NCI-H748 (cell line): Measurements from ENCODE around the gene PTPRT.

Source experiments
- DNase-seq: peaks from one replicate; lab custom pipeline; 2025; ENCODE audit not compliant: unreplicated experiment; lab: John Stamatoyannopoulos, UW

The PTPRT gene

DNA sequence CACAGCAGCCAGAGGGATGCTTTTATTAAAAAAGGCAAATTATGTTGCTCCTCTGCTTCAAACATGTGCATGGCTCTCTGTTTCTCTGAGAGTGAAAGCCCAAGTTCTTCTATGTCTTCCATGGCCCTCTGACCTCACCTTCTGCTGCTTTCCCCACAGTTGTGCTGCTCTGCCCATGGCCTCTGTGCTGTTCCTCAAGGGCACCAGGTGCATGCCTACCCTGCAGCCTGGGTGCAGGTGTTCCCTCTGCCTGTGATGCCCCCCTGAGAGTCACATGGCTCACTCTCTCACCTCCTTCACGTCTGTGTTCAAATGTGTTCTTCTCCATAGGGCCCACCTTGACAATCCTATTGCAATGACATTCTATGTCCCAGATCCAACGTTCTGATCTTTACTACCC lies 1094.5 kb downstream of the PTPRT start:
- DNase-seq: no peak

DNA sequence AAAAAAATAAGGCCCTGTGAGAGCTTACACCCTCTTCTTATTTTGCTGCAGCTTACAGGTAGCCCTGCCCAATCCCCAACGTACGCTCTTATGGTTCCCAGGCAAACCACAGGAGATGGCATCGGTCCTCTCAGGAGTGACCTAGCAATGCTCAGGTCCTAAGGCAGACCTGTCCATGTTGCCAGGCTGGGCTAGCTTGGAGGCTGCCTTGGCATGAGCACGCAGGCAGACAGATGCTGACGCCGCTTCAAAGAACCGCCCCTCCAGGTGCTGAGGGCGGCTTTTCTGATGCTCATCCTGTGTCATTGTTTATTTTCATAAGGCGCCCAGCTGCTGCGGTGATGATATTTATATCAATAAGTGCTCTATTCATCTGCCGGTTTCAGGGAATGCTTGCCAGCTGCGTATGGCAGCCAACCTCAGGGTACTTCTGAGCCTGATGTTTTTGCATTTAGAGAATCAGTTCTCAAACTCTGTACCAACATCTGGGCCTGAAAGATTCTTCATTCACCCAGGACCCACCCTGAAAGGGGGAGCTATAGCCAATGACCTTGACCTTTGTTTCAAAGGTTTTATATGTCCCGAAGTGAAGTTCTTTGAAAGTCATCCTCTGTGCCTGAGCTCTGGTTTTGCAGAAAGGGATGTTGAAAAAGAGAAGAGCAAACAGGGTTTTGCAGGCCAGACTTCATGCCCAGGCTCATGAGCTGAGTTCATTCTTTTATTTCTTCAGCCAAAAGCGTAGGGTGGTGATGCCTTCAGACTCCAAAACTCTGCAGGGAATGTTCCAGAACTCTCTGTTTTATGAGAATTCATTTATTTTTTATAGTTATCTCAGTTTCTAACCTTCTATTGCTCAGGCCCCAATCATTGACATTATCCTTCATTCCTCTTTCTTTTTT lies 1095.9 kb downstream of the PTPRT start:
- DNase-seq: peak; percentile 94

- DNase-seq: no peak
These were observed 1096.7 kb downstream of the PTPRT start for GRCh38 chr20:42093041-42093440.

DNA sequence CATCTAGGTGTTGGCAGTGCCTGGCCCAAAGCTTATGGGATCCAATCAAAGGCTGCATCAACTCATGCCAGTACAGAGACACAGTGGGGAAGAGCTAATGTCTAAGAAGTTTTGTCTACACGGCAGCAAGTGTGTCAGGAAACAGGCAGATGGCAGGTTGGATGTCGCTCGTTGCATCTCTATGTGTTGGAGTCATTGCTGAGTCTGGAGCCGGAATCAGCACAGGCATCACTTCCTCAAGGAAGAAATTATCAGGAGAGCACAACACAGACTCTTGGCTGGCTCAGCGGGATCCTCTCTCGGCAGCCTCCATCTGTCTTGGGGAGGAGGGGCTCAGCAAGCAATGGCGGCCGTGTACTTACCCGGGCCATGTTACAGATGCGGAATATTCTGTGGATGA lies 1104.3 kb downstream of the PTPRT start:
- DNase-seq: no peak

GRCh38 chr20:42083280-42083679 lies 1106.4 kb downstream of the PTPRT start:
- DNase-seq: peak; percentile 29

DNA sequence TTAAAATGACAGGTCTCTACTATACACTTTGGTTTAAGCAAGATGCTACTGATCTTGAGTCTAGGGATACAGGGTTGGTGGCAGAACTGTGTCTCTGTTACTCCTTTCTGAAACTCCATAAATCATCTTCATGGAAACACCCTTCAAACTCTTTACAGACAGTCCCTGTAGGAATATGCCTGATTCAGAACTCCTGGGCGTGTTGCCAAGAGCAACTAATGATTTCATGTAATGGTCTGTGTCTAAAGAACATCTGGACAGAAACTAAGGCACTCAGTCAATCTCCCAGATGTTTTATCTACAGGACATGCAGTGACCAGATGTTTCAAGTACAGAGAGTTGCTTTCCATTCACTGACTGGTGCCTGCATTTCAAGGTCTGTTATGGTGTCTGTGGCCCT lies 1107.1 kb downstream of the PTPRT start:
- peak; percentile 17 for DNase-seq

GRCh38 chr20:42080956-42081355 lies 1108.8 kb downstream of the PTPRT start:
- DNase-seq: no peak

DNA sequence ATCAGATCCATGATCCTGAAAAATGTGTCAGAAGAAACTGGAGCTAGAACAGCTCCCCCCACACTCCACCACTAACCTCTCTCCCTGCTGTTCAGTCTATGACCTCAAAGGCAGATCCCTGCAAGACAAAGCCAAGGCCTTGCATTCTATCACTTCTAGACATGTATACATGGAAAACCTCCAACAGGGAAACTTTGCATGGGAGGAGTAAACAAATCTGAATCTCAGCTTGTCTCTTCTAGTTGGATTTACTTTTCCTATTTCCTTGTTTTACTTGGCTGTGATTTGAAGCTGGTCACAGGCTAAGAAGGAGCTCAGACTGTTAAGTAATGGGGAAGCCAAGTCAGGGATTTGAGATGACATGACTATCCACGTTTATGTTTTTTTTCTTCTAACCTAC lies 1114.8 kb downstream of the PTPRT start:
- DNase-seq: no peak

- DNase-seq: no peak
These were observed 1122.1 kb downstream of the PTPRT start for GRCh38 chr20:42067596-42067995.

DNA sequence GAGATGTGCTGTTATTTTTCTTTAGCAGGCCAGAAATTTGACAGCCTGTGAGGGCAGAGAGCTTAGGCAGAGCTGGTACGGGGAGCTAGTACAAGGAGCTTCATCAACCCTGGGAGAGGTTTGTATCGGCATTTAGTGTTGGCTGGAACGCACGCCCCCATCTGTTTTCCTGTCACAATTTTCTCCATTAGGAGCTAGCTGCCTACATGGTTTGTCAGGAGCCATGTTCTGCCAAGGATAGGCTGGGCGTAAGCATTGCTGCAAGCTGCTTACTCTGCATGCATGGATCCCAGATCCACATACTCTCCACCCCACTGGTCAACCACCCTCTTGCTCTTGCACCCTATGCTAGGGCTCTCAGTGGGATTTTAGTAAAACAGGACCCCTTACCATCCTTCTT lies 1122.5 kb downstream of the PTPRT start:
- DNase-seq: no peak

- no peak for DNase-seq
These were observed 1126.6 kb downstream of the PTPRT start for GRCh38 chr20:42063141-42063540.

GRCh38 chr20:42053350-42053749 lies 1136.4 kb downstream of the PTPRT start:
- DNase-seq: no peak

DNA sequence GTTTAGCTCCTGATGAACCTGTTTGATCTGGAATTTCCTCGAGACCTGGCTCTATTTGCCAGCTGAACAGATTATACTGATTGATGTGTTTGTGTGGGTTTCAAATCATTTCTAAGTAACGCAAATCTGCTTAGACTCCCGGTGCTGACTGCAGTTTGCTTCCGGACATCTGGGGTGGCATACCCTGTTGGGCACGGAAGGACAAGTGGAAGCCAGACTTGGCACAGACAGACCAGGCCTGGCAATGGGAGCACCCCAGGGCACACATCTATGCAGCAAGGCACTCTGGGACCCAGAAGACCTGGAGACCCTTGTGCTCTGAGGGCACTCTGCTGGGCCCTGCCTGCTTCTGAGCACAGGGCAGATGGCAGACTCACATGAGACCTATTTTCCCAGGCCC lies 1137.8 kb downstream of the PTPRT start:
- no peak for DNase-seq

DNA sequence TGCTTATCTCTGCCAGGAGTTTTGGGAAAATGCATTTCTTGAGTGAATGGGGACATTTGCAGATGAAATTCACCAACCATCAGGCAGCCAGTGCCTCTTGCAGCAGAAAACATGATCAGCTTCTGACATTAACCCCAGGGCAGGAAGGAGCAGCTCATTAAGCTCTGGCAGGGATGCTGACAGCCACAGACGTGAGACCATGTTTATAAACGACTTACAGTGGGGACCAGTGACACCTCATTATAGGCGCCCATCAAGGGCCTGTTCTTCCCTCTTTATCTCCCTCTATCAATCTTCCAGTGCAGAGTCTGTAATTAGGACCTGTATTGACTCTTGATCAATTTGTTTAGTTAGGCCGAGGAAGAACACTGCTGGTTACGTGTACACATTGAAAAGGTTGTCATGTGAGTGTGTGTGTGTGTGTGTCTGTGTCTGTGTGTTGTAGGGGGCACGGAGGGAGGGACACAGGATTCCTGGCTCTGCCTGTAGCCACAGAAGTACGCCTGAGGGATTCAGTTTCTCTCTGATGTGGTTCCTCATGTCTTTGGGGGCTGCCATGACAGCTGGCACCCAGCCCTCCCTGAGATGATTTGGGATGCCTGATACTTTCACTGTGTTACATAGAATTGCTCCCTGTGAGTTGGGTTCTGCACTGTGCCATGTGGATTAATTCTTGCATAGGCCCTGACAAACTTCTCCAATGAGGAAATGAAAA lies 1143.2 kb downstream of the PTPRT start:
- DNase-seq: peak; percentile 64

DNA sequence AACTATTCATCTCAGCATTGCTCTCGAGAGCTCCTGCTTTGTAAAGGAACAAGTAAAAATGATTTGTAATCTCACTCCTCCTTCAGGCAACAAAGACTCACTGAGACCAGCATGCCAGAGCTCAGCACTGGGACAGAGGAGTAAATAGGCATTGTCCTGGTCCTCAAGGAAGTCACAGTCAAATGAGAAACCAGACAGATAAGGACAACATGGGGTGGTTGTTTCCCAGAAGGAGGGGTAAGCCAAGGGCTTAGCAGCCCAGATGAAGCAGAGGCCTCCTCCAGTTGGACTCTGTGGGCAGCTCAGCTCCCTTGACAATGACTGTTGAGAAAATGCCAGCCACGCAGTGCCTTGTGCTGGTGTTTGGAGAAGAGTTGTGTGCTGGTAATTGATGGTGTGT lies 1145.8 kb downstream of the PTPRT start:
- no peak for DNase-seq

DNA sequence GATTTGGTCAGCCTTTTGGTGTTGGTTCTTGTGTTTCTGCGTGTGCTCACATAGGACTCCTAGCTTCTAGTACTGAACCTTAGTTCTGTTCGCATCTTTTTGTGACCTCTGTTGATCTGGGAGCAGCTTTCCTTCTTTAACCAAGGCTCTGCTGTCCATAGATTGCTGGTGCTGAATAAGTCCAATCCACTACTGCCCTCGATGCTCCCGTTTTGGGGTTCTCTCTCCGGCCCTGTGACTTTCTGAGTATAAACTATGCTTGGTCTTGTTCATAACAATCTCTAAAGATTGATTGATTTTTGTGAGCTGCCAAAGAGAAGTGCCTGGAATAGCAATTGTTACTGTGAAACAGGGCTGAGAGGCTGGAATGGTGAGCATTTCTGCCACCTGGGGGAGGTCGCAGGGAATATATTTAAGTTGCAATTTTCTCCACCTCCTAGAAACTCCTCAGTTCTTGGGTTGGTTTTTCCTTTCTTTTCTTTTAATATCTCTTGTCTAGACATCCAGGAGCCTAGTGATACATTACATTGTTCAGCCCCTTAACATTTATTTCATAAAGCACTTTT lies 1148.6 kb downstream of the PTPRT start:
- no peak for DNase-seq

- peak; percentile 81 for DNase-seq
These were observed 1161.9 kb downstream of the PTPRT start for GRCh38 chr20:42027746-42028268.

DNA sequence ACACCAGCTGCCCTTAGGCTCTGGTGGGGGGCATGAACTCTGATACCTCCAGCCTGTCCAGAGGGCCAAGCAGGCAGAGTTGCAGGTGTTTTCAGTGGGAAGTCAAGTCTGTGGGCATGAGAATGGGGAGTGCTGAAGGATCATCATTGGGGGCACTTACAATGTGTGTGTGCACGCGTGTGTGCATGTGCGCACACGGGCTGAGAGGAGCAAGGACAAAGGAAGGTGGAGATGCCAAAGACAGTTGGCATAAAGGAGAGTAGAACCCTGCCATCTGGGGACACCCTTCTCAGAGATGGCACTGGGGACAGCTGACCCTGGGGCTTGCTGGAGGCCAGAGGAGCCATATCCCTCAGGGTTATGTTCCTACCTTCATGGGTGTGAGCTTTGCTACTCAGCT lies 1163.1 kb downstream of the PTPRT start:
- DNase-seq: no peak

DNA sequence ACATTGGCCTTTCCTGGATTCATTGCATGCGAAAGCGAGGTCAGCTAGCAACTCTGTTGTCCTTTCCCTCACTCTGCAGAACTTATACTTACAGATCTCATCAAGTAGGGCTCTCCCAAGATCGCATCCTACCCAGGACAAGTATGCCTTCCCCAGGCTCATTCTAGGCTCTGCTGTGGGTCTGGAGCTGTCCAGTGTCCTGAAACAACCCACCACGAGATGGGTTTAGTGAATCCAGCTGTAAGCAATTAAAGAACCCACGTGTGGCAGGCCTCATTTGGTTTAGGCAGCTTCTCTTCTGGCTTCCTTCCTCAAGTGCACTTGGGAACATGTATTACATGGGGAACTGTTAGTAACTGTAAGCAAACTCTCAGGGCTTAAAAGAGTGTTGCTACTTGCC lies 1165.1 kb downstream of the PTPRT start:
- DNase-seq: no peak
